ENCODE measurements around the gene LATS2. TPM values are rescaled to one million over a fixed set of nuclear protein-coding genes. Genes with fewer than 3 reads are reported as not detected.

LATS2 gene
- total RNA-seq, 2 experiments from 2014 or later, result 6.2 to 6.5 TPM

- Mint-ChIP-seq H3K4me1 (ENCODE audit: low read depth) (peaks cover 9% of the 10 kb centered on the region), H3K27ac (no peak overlapping the region), H3K27me3 (no peaks in the 10 kb centered on the region), H3K4me3 (no peak overlapping the region), H3K36me3 (ENCODE audit: low read depth) (no peaks in the 10 kb centered on the region), H3K9me3 (peaks cover 4% of the 10 kb centered on the region)
- TF ChIP-seq, protein P1, sequence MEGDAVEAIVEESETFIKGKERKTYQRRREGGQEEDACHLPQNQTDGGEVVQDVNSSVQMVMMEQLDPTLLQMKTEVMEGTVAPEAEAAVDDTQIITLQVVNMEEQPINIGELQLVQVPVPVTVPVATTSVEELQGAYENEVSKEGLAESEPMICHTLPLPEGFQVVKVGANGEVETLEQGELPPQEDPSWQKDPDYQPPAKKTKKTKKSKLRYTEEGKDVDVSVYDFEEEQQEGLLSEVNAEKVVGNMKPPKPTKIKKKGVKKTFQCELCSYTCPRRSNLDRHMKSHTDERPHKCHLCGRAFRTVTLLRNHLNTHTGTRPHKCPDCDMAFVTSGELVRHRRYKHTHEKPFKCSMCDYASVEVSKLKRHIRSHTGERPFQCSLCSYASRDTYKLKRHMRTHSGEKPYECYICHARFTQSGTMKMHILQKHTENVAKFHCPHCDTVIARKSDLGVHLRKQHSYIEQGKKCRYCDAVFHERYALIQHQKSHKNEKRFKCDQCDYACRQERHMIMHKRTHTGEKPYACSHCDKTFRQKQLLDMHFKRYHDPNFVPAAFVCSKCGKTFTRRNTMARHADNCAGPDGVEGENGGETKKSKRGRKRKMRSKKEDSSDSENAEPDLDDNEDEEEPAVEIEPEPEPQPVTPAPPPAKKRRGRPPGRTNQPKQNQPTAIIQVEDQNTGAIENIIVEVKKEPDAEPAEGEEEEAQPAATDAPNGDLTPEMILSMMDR (IDR thresholded peaks at IDR 0.05), result no peak
- H3K4me3 ChIP-seq (ENCODE audit: low read length), result no peak overlapping the region
- H3K36me3 ChIP-seq (ENCODE audit: insufficient read depth, low read length), result no peaks in the 10 kb centered on the region
- H3K4me1 ChIP-seq (ENCODE audit: insufficient read depth, low read length), result peaks cover 3% of the 10 kb centered on the region
- H3K27ac ChIP-seq (ENCODE audit: low read depth in 1 of 2, low read length in 2 of 2), result no peak overlapping the region
- ChIA-PET CTCF (no interaction called here), POLR2A (no interaction called here)
- intact Hi-C loops (cut with DNase I, micrococcal nuclease), result no loop called here
- no peak for ATAC-seq (ENCODE audit: poor library complexity)
- H3K27me3 ChIP-seq (ENCODE audit: control insufficient read depth in 1 of 2, insufficient read depth in 2 of 2, low read length in 2 of 2), result no peaks in the 10 kb centered on the region
- H3K9me3 ChIP-seq (ENCODE audit: control insufficient read depth in 1 of 2, insufficient read depth in 1 of 2, low read length in 2 of 2), result no peaks in the 10 kb centered on the region
- no peak for DNase-seq
Observed at GRCh38 chr13:21035498-21035897, 25.9 kb downstream of the LATS2 start.

DNA sequence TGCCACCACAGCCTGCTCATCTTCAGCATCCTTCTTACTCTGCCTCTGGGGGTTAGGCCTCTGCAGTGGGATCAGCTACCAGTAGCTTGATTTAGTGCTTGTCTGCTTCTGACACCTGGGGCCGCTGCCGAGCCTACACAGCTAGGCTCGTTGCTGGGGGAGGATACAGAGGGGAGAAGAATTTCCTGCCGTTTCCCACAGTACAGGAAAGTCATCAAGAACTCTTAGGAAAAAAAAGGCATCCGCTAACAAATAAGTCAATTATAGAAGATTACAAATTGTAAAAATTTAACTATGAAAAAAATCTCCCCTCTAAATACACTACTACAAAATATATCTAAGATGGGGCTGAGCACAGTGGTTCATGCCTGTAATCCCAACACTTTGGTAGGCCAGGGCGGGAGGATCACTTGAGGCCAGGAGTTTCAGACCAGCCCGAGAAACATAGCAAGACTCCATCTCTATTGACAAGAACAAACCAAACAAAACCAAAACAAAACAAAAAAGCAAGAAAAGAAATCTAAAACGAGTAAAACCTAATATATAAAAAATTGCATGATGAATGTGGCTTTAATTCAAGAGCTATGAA is 26.7 kb downstream of the LATS2 start:
- peaks cover 9% of the 10 kb centered on the region for H3K4me1 Mint-ChIP-seq (ENCODE audit: low read depth)
- CTCF ChIA-PET, result no interaction called here
- no peak for ATAC-seq (ENCODE audit: poor library complexity)
- no peaks in the 10 kb centered on the region for H3K27me3 ChIP-seq (ENCODE audit: control insufficient read depth in 1 of 2, insufficient read depth in 2 of 2, low read length in 2 of 2)
- H3K4me3 Mint-ChIP-seq, result no peak overlapping the region
- no peaks in the 10 kb centered on the region for H3K36me3 ChIP-seq (ENCODE audit: insufficient read depth, low read length)
- H3K27ac Mint-ChIP-seq, result no peak overlapping the region
- POLR2A ChIA-PET, result no interaction called here
- H3K4me3 ChIP-seq (ENCODE audit: low read length), result no peak overlapping the region
- peaks cover 4% of the 10 kb centered on the region for H3K9me3 Mint-ChIP-seq
- no peak overlapping the region for H3K27ac ChIP-seq (ENCODE audit: low read depth in 1 of 2, low read length in 2 of 2)
- H3K27me3 Mint-ChIP-seq, result no peaks in the 10 kb centered on the region
- intact Hi-C loops (cut with DNase I, micrococcal nuclease), result no loop called here
- H3K4me1 ChIP-seq (ENCODE audit: insufficient read depth, low read length), result peaks cover 3% of the 10 kb centered on the region
- no peaks in the 10 kb centered on the region for H3K36me3 Mint-ChIP-seq (ENCODE audit: low read depth)
- TF ChIP-seq, protein P1 (IDR thresholded peaks at IDR 0.05), result no peak
- no peak for DNase-seq
- no peaks in the 10 kb centered on the region for H3K9me3 ChIP-seq (ENCODE audit: control insufficient read depth in 1 of 2, insufficient read depth in 1 of 2, low read length in 2 of 2)

GRCh38 chr13:21033856-21034602 is 27.4 kb downstream of the LATS2 start:
- DNase-seq, result peak in 1 of 14 experiments; percentile 2
- Mint-ChIP-seq H3K4me1 (ENCODE audit: low read depth) (peaks cover 2% of the 10 kb centered on the region), H3K36me3 (ENCODE audit: low read depth) (no peaks in the 10 kb centered on the region), H3K4me3 (no peak overlapping the region), H3K27me3 (no peaks in the 10 kb centered on the region), H3K9me3 (peaks cover 4% of the 10 kb centered on the region), H3K27ac (no peak overlapping the region)
- ChIA-PET POLR2A (no interaction called here), CTCF (no interaction called here)
- no peaks in the 10 kb centered on the region for H3K9me3 ChIP-seq (ENCODE audit: control insufficient read depth in 1 of 2, insufficient read depth in 1 of 2, low read length in 2 of 2)
- H3K4me3 ChIP-seq (ENCODE audit: low read length), result no peak overlapping the region
- no peaks in the 10 kb centered on the region for H3K36me3 ChIP-seq (ENCODE audit: insufficient read depth, low read length)
- intact Hi-C loops (cut with DNase I, micrococcal nuclease), result no loop called here
- no peaks in the 10 kb centered on the region for H3K27me3 ChIP-seq (ENCODE audit: control insufficient read depth in 1 of 2, insufficient read depth in 2 of 2, low read length in 2 of 2)
- TF ChIP-seq, protein P1 (IDR thresholded peaks at IDR 0.05), result no peak
- ATAC-seq (ENCODE audit: poor library complexity), result no peak
- H3K27ac ChIP-seq (ENCODE audit: low read depth in 1 of 2, low read length in 2 of 2), result no peak overlapping the region
- H3K4me1 ChIP-seq (ENCODE audit: insufficient read depth, low read length), result no peaks in the 10 kb centered on the region
